Astrocyte (in vitro differentiated cells and primary cell): ENCODE results near the gene TRPM3. TPM values are rescaled to one million over a fixed set of nuclear protein-coding genes. Genes with fewer than 3 reads are reported as not detected.

Source experiments
- DNase-seq: peaks from one replicate; pipeline ENCODE4 v3.0.0-alpha.2; 2010; ENCODE audit warnings: low read depth
- FAIRE-seq: peaks from 2 replicates; lab custom pipeline; 2011; peaks lifted over from hg19 to GRCh38; lab: Jason Lieb, UNC
- H2AFZ ChIP-seq: 2 replicates; pipeline ENCODE4 v1.6.0; 2012; ENCODE audit warnings: low read depth, low read length, inconsistent platforms
- H3K27ac ChIP-seq: 2 replicates; pipeline ENCODE4 v1.5.1; 2011; ENCODE audit warnings: low read depth, low read length, inconsistent platforms
- H3K27me3 ChIP-seq: 2 replicates; pipeline ENCODE4 v1.6.0; 2011; ENCODE audit warnings: low read length, inconsistent platforms; ENCODE audit not compliant: insufficient read depth
- H3K36me3 ChIP-seq: 2 replicates; pipeline ENCODE4 v1.5.1; 2011; ENCODE audit warnings: low read length, inconsistent platforms; ENCODE audit not compliant: insufficient read depth
- H3K4me1 ChIP-seq: 2 replicates; pipeline ENCODE4 v1.5.1; 2011; ENCODE audit warnings: low read length, inconsistent platforms; ENCODE audit not compliant: insufficient read depth
- H3K4me2 ChIP-seq: 2 replicates; pipeline ENCODE4 v1.6.0; 2012; ENCODE audit warnings: low read length, inconsistent platforms
- H3K4me3 ChIP-seq: 2 replicates; pipeline ENCODE4 v1.5.1; 2011; ENCODE audit warnings: low read depth, mild to moderate bottlenecking, low read length, inconsistent platforms; ENCODE audit not compliant: insufficient read depth
- H3K79me2 ChIP-seq: 2 replicates; pipeline ENCODE4 v1.6.0; 2012; ENCODE audit warnings: mild to moderate bottlenecking, low read length, inconsistent platforms; ENCODE audit not compliant: insufficient read depth
- H3K9ac ChIP-seq: 2 replicates; pipeline ENCODE4 v1.6.0; 2012; ENCODE audit warnings: mild to moderate bottlenecking, low read length, inconsistent platforms
- H3K9me3 ChIP-seq: 2 replicates; pipeline ENCODE4 v1.5.1; 2012; ENCODE audit warnings: low read depth, mild to moderate bottlenecking, low read length, inconsistent platforms; ENCODE audit not compliant: insufficient read depth
- H4K20me1 ChIP-seq: 2 replicates; pipeline ENCODE4 v1.6.0; 2012; ENCODE audit warnings: low read length, inconsistent platforms; ENCODE audit not compliant: insufficient read depth
- H3K27ac Mint-ChIP-seq: one replicate; pipeline ENCODE4 v1.8.0; 2021; ENCODE audit warnings: mild to moderate bottlenecking, mixed read lengths; ENCODE audit not compliant: unreplicated experiment
- H3K27me3 Mint-ChIP-seq: one replicate; pipeline ENCODE4 v1.8.0; 2021; ENCODE audit warnings: low read depth, mixed read lengths; ENCODE audit not compliant: unreplicated experiment
- H3K36me3 Mint-ChIP-seq: one replicate; pipeline ENCODE4 v1.8.0; 2021; ENCODE audit warnings: low read depth, mixed read lengths; ENCODE audit not compliant: unreplicated experiment
- H3K4me1 Mint-ChIP-seq: one replicate; pipeline ENCODE4 v1.8.0; 2021; ENCODE audit warnings: low read depth, mixed read lengths; ENCODE audit not compliant: unreplicated experiment
- H3K4me3 Mint-ChIP-seq: one replicate; pipeline ENCODE4 v1.8.0; 2021; ENCODE audit warnings: mild to moderate bottlenecking, moderate library complexity, mixed read lengths; ENCODE audit not compliant: unreplicated experiment
- H3K9me3 Mint-ChIP-seq: one replicate; pipeline ENCODE4 v1.8.0; 2021; ENCODE audit warnings: mild to moderate bottlenecking, mixed read lengths; ENCODE audit not compliant: unreplicated experiment
- CTCF ChIP-seq: IDR thresholded peaks from 2 replicates; pipeline ENCODE4 v1.5.1; 2011; ENCODE audit warnings: low read depth, mild to moderate bottlenecking, inconsistent platforms, low read length, moderate library complexity; ENCODE audit not compliant: insufficient read depth
- EZH2 ChIP-seq: IDR thresholded peaks from 2 replicates; pipeline ENCODE4 v1.6.1; 2012; ENCODE audit warnings: mild to moderate bottlenecking, low read length, inconsistent platforms; ENCODE audit not compliant: insufficient read depth
- total RNA-seq: library from RNA; stranded (reverse); gene quantifications from 2 replicates; pipeline ENCODE4 v1.2.1, GENCODE V29; 2021

The TRPM3 gene
- total RNA-seq, 1 donor from 2014 or later: 0.14 TPM

DNA sequence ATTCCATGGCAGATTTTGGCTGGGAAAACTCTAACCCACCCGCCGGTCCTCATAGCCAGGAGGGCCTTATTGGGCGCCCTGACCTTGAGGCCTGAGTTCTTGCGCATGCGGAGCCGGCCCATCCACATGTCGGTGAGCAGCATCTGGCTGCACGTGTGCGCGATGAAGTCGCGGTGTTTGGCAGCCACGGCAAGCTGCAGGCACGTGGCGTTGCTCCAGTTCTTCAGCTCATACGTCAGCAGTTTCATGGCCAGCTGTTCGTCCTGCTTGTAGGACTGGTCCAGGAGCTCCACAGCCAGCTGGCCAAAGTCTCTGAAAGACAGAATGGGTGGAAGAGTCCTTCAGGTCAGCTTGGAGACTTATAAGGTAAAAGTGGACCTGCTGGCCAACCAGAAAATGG, 502.6 kb downstream of the TRPM3 start:
- FAIRE-seq: no peak
- Mint-ChIP-seq H3K9me3 (no peaks in the 10 kb centered on the region), H3K36me3 (no peaks in the 10 kb centered on the region), H3K27ac (no peak overlapping the region), H3K4me1 (peaks cover 4% of the 10 kb centered on the region), H3K4me3 (no peak overlapping the region), H3K27me3 (no peaks in the 10 kb centered on the region)
- H3K9ac ChIP-seq: no peak overlapping the region
- H3K4me2 ChIP-seq: no peak overlapping the region
- H3K4me3 ChIP-seq: no peak overlapping the region
- no peak overlapping the region for H2AFZ ChIP-seq
- H3K9me3 ChIP-seq: no peaks in the 10 kb centered on the region
- no peaks in the 10 kb centered on the region for H3K27me3 ChIP-seq
- no peaks in the 10 kb centered on the region for H4K20me1 ChIP-seq
- TF ChIP-seq CTCF: no peak
- TF ChIP-seq EZH2: no peak
- no peak for DNase-seq
- H3K27ac ChIP-seq: no peak overlapping the region
- no peaks in the 10 kb centered on the region for H3K36me3 ChIP-seq
- H3K4me1 ChIP-seq: no peaks in the 10 kb centered on the region
- no peaks in the 10 kb centered on the region for H3K79me2 ChIP-seq

DNA sequence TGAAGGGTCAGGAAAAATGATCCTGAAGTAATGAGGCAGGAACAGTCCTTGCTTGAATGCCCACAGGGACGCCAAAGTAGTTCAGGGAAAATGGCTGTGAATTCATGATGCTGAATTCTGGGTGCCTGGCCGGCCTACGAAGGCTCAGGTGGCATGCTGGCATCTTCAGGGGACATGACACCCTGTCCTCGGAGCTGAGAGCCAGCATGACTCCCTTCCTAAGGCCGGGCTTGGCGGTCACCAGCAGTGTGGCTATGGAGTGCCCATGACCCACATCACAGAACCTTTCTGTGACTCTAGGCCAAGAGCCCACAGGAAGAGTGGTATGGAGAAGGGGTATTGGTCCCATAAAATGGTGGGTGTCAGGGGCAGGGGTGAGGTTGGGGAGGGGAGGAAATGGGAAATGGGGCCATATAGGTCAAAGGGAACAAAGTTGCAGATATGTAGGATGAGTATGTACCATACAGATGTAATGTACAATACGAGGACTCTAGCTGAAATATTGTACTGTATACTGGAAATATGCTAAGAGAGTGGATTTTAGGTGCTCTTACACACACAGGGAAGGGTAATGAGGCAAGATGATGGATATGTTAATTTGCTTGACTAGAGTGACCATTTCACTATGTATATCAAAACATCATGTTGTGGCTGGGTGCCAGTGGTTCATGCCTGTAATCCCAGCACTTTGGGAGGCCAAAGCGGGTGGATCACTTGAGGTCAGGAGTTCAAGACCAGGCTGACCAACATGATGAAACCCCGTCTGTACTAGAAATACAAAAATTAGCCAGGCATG, 504.2 kb downstream of the TRPM3 start:
- no peaks in the 10 kb centered on the region for H3K79me2 ChIP-seq
- peaks cover 4% of the 10 kb centered on the region for H3K4me1 Mint-ChIP-seq
- no peak for FAIRE-seq

More for the DNA sequence above, 504.2 kb downstream of the TRPM3 start:
- H3K4me3 Mint-ChIP-seq: no peak overlapping the region
- DNase-seq: no peak
- no peak overlapping the region for H3K27ac Mint-ChIP-seq
- TF ChIP-seq EZH2 (no peak), CTCF (no peak)
- H3K9ac ChIP-seq: no peak overlapping the region
- H3K27ac ChIP-seq: no peak overlapping the region
- H3K27me3 ChIP-seq: no peaks in the 10 kb centered on the region
- no peaks in the 10 kb centered on the region for H3K36me3 Mint-ChIP-seq
- no peak overlapping the region for H3K4me2 ChIP-seq
- no peaks in the 10 kb centered on the region for H3K36me3 ChIP-seq
- H4K20me1 ChIP-seq: no peaks in the 10 kb centered on the region
- H3K4me1 ChIP-seq: no peaks in the 10 kb centered on the region
- no peaks in the 10 kb centered on the region for H3K9me3 ChIP-seq
- no peaks in the 10 kb centered on the region for H3K9me3 Mint-ChIP-seq
- H3K27me3 Mint-ChIP-seq: no peaks in the 10 kb centered on the region
- no peak overlapping the region for H3K4me3 ChIP-seq
- no peak overlapping the region for H2AFZ ChIP-seq
